ENCODE data around the gene TMEM204. TPM values are rescaled to one million over a fixed set of nuclear protein-coding genes. Genes with fewer than 3 reads are reported as not detected.
A peak's percentile ranks its signal among the peaks of the same experiment; 100 is the strongest.

Gene TMEM204
- total RNA-seq, 4 donors from 2014 or later = 4.3 to 32.4 (median 7.9) TPM

- 79 to 83% methylated on average over 6 of the region's 8 CpGs for WGBS, 2 donors
- Histone ChIP-seq H3K27me3 (no peaks in the 10 kb centered on the region), H3K4me3 (no peak overlapping the region), H3K36me3 (peaks cover 0 to 72% (median 3%) of the 10 kb centered on the region in 3 donors), H3K27ac (peak overlapping the region in 2 of 4 donors; percentile 20 to 84), H3K4me1 (peaks cover 8 to 87% (median 61%) of the 10 kb centered on the region in 3 donors), H3K9me3 (no peaks in the 10 kb centered on the region)
- intact Hi-C loops (cut with DNase I) = no loop called here
- DNase-seq = no peak
- TF ChIP-seq CTCF (IDR thresholded peaks at IDR 0.05) (no peak), POLR2A (IDR thresholded peaks at IDR 0.05) (no peak)
These were observed 16.6 kb downstream of the TMEM204 start for GRCh38 chr16:1550069-1550468.

- TF ChIP-seq POLR2A (IDR thresholded peaks at IDR 0.05) (no peak), CTCF (IDR thresholded peaks at IDR 0.05) (no peak)
- intact Hi-C loops (cut with DNase I) = no loop called here
- DNase-seq = no peak
- H3K27me3 ChIP-seq = no peaks in the 10 kb centered on the region
- H3K36me3 ChIP-seq = peaks cover 0 to 79% (median 9%) of the 10 kb centered on the region in 3 donors
- peak overlapping the region in 2 of 4 donors; percentile 20 to 84 for H3K27ac ChIP-seq
- no peak overlapping the region for H3K4me3 ChIP-seq
- no peaks in the 10 kb centered on the region for H3K9me3 ChIP-seq
- peaks cover 5 to 87% (median 56%) of the 10 kb centered on the region in 3 donors for H3K4me1 ChIP-seq
- WGBS, 2 donors = 100% methylated on average over 2 to 3 of the region's 15 CpGs
These were observed 17.2 kb downstream of the TMEM204 start for GRCh38 chr16:1550696-1551095.

- TF ChIP-seq CTCF (IDR thresholded peaks at IDR 0.05) (no peak), POLR2A (IDR thresholded peaks at IDR 0.05) (no peak)
- peaks cover 0 to 87% (median 55%) of the 10 kb centered on the region in 3 donors for H3K4me1 ChIP-seq
- H3K4me3 ChIP-seq = no peak overlapping the region
- H3K9me3 ChIP-seq = no peaks in the 10 kb centered on the region
- peaks cover 0 to 83% (median 10%) of the 10 kb centered on the region in 3 donors for H3K36me3 ChIP-seq
- WGBS, 2 donors = 89 to 91% methylated on average over 9 to 11 of the region's 12 CpGs
- peak overlapping the region in 1 of 4 donors; percentile 20 for H3K27ac ChIP-seq
- intact Hi-C loops (cut with DNase I) = no loop called here
- no peak for DNase-seq
- no peaks in the 10 kb centered on the region for H3K27me3 ChIP-seq
These were observed 17.7 kb downstream of the TMEM204 start for GRCh38 chr16:1551166-1551565.

- no peak for DNase-seq
- Histone ChIP-seq H3K27ac (no peak overlapping the region), H3K27me3 (no peaks in the 10 kb centered on the region), H3K9me3 (no peaks in the 10 kb centered on the region), H3K4me3 (no peak overlapping the region), H3K4me1 (peaks cover 0 to 83% (median 53%) of the 10 kb centered on the region in 3 donors), H3K36me3 (peaks cover 0 to 85% (median 10%) of the 10 kb centered on the region in 3 donors)
- WGBS, 2 donors = 85 to 92% methylated on average over 11 to 12 of the region's 15 CpGs
- intact Hi-C loops (cut with DNase I) = no loop called here
- TF ChIP-seq POLR2A (IDR thresholded peaks at IDR 0.05) (no peak), CTCF (IDR thresholded peaks at IDR 0.05) (no peak)
These were observed 18.7 kb downstream of the TMEM204 start for GRCh38 chr16:1552129-1552528.

GRCh38 chr16:1553946-1554825 lies 20.7 kb downstream of the TMEM204 start:
- DNase-seq = no peak
- intact Hi-C loops (cut with DNase I) = no loop called here
- WGBS, 2 donors = 71 to 81% methylated on average over 13 to 18 of the region's 19 CpGs
- H3K36me3 ChIP-seq = peaks cover 3 to 91% (median 16%) of the 10 kb centered on the region in 3 donors
- no peaks in the 10 kb centered on the region for H3K9me3 ChIP-seq
- TF ChIP-seq POLR2A (IDR thresholded peaks at IDR 0.05) (no peak), CTCF (IDR thresholded peaks at IDR 0.05) (no peak)
- peaks cover 0 to 63% (median 36%) of the 10 kb centered on the region in 3 donors for H3K4me1 ChIP-seq
- no peaks in the 10 kb centered on the region for H3K27me3 ChIP-seq
- peak overlapping the region in 2 of 4 donors; percentile 44 to 50 for H3K27ac ChIP-seq
- no peak overlapping the region for H3K4me3 ChIP-seq

Data from esophagus squamous epithelium (tissue), 5 donors.